Effector CD4-positive, alpha-beta T cell (primary cell): ENCODE results near the gene OCRL.

Experiments used
- DNase-seq: peaks from one replicate; pipeline ENCODE4 v3.0.0-alpha.2; 2020

Gene OCRL

DNA sequence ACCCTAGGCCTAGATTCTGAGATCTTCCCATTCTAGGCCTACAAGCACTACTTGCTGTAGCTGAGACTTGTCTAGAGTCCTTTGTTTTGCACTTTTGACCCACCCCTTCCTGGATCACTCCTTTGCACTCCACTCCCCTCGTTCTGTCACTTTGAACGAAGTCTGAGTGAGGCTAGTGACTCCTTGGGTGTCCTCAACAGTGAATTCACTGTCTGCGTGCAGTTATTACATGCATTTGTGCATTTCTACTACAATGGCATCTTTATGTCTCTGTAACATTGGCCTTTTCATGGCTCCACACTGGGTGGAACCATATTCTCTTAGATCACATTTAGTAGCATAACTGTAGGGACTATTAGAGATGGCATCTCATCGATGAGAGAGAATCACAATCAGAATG, 50.5 kb downstream of the OCRL start:
- no peak for DNase-seq

DNA sequence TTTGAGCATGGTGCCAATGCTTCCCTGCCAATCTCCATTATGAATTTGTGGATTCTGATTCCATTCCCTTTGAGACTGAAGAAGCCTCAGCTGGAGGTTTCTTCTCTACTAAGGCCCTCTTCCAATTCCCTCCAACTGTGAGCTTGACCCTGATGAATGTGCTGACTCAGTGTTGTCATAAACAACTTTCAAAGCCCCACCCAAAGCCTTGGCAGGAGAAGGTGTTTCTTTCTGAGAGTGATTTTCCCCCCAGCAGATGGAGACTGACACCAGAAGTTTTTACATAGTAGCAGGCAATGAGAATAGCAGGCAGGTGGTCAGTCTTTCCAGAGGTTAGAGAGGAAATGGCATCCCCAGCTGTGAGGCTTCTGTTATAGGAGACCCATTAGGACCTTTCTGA, 53.1 kb downstream of the OCRL start:
- DNase-seq = no peak

DNA sequence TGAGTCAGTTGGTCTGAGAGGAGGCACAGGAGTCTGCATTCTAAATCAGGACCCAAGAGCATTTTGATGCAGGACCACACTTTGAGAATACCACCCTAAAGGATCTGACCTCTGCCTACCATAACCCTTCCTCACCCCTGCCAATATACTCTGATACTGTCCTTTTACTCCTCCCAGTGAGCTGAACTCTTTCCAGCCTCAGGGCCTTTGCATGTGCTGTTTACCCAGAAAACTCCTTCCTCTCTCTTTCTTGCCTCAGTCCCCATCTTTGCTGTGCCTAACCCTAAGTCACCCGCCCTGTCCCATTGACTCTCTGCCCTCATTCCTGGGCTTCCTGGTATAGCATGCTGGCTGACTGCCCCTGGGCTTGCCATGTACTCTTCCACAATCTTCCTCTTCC, 54.7 kb downstream of the OCRL start:
- DNase-seq = no peak

DNA sequence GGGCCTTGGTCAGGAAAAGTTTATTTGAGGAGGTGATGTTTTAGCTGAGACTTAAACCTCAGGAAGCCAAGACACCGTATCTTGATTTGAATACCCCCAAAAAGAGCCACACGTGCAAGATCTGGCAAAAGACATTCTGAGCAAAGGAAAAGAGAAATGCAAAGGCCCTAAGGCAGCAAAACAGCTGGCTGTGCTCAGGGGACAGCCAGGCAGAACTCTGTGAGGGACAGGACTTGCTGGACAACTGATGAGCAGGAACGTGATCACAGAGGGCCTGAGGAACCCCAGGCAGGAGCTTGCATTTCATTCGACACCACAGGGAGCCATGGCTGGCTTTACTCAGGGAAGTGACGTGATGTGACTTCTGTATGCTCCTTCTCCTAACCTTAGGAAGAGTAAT, 56.0 kb downstream of the OCRL start:
- DNase-seq = no peak

DNA sequence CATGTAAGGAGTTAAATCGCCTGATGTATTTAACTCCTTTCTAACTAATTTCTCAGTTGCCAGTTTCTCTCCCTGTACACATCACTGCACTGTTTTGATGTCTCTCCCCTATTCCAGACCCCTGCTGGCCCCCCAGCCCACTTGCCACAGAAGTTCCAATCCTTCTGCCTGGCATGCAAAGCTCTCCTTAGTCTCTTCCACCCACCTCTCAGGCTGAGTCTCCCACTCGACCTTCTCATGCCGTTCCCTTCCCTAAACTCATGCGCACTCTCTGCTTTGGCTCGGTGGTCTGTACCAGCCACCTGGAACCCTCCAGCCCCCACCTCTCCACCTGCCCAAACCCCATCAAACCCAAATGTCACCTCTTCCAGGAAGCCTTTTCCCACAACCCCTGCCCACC, 57.8 kb downstream of the OCRL start:
- no peak for DNase-seq

DNA sequence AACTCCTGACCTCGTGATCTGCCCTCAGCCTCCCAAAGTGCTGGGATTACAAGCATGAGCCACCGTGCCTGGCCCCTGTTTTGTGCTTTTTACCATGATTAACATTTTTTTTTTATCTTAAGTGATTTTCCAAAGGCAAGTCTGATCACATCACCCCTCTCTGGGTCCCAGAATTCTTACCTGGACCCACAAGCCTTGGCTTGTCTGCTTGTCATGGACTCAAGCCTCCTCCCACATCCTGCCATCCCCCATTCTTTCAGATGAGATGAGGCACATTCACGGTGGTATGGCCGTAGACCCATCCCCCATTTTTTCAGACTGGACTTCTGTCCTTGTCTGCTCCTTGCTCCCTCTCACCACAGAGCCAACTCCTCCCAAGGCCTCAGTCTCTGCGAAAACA, 59.4 kb downstream of the OCRL start:
- DNase-seq = no peak

DNA sequence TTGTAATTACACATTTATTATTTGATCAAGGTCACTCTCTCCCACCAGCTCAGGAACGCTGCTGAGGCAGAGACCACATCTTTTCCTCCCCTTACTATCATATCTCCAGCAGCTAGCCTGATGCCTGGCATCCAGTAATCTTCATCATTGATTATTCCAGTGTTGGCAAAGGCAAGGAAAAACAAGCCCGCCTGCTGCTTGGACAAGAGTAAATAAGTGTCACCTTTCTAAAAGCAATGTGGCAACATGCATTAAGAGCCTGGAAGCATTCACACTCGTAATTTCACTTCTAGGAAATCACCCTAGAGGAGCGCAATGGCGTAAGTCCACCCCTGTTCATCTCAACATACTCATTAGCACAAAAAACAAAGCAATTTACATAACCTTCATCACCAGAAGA, 59.9 kb downstream of the OCRL start:
- DNase-seq = no peak

DNA sequence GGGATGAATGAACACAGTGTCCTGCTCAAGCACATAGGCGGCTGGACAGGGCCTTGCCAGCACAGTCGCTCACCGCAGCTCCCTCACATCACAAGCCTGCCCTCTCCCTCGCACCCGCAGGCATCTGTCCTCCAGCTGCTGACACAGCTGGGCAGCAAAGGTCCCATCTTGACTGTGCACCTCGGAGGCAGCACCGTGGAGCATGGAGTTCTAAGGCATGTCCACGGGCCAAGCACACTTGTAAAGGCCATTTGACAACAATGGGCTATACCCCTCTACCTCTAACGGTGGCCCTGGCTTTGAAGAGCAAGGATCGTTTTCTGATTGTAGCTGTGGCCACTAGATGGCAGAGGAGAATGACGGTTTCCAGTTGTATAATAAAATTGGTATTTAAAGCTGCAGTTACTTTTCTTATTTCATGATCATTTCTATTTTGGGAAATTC, 60.9 kb downstream of the OCRL start:
- no peak for DNase-seq

DNA sequence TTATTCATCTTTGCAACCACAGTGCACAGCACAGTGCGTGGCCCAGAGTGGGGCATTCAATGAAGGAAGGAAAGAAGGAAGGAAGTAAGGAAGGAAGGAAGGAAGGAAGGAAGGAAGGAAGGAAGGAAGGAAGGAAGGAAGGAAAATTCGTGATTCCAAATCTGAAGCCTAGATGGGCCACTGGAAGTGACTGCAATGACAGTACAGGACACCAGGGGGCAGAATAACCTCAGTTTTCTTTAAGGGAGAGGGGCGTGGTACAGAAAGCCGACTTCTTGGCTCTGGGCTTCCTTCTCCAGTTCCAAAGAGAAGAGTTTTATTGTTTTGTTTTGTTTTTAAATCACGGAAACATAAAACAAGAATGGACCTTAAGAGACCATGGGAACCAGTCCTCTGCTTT, 66.9 kb downstream of the OCRL start:
- peak; percentile 50 for DNase-seq

DNA sequence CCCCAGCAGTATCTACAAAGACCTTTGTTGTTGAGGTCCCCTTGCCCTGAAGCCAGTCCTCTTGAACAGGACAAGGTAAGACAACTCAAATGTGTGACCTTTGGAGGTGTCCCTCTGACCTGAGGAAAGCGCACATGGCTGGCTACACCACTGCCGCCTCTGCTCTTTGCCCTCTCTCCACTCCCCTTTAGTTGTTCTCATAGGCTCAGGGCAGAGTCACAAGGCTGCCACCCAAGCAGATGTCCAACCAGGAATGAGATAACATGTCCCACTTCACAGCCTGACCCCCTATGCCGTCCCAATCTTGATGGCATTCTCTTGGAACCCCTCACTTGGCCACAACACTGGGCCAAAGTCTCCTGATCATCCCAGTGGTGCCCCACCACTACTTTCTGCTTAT, 68.4 kb downstream of the OCRL start:
- no peak for DNase-seq

DNA sequence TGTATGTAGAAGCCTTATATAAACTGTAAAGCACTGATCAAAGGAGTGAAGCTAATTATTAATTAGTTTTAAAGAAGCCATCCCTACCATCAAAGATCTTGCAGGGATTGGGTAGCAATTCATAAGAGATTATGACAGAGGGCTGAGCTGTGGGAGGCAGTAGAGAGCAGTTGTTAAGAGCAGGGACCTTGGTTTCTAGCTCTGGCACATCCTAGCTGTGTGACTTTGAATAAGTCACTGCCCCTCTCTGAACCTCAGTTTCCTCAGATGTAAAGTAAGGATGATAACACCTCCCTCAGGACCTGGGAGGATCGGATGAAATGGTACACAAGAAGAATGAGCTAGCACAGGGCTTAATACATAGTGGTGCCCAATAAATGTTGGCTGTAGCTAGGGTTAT, 69.3 kb downstream of the OCRL start:
- no peak for DNase-seq

DNA sequence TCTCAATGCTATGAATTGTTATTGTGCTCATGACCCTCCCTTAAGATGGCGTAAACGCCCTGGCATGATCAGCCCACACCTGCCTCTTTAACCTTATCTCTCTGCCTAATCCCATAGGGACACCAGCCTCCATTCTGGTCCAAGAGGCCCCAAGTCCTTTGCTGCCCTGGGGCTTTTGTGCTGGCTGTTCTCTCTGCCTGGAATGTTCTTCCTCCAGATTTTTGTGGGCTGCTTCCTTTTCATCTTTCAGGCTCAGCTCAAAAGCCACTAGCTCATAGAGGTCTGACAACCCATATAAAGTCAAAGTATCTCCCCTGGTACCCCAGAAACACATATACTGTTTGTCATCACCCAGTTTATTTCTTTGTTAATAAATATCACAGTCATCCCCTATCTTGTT, 72.3 kb downstream of the OCRL start:
- no peak for DNase-seq

DNA sequence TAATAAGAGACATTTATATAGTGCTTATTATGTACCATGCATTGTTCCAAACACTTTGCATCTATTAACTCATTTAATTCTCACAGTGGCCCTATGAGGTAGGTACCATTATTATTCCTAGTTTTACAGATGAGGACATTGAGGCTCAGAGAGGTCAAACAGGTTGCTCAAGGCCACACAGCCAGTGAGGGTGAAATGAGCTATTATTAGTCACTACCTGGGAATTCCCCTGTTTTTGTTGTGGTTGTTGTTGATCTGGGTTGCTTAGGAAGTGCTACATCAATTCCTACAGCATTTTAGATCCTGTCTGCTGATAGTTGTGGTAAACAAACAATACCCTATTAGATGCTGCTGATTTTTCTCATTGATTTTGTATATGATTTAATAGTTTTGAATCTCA, 73.5 kb downstream of the OCRL start:
- no peak for DNase-seq

DNA sequence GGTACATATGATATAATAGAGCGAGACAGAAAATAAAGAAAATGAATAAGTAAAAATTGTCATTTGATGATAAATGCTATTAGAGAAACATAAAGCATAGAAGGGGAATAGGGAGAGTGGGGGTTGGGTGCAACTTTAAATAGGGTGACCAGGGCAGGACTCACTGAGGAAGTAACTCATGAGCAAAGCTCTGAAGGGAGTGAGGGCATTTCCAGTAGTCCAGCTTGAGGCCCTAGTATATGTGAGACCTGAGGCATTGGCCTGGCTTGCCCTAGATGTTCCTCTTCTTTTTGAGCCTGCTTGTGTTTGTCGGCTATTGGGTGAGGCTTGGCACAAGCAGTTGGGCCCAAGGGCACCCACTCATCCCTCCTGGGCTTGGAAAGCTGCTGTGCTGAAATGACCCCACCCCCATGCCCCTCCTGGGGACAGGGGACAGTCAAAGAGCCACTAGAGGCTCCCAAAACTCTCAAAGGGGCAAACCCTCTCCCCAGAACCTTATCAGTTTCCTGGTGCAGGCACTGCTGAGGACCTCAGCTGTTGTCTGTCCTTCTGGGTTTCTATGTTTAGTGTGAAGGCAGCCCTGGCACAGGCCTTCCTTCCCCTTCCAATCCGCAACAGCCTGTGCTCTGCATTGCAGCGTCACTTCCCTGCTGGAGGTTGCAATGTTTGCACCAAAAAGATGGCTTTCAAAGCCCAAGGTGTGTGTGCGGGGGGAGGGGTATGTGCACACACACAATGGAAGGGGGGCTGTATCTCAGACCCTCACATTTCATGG, 74.6 kb downstream of the OCRL start:
- DNase-seq = no peak

DNA sequence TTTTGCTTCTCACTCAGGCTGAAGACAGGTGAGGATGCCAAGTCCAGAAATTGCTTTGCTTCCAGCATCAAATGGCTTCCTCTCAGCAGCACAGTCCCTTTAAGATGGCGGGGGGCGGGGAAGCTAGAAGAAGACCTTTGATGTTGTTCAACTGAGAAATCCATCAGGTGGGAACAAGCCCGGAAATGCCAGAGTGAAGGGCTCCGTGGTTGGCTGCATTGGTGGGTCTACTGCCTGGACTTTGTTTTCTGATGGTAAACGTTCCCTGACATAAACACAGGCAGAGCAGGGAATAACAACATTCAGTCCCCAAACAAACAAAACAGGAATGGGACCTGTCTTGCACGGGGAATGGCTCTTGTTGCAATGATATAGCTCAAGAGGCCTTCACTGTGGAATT, 77.4 kb downstream of the OCRL start:
- DNase-seq = no peak

DNA sequence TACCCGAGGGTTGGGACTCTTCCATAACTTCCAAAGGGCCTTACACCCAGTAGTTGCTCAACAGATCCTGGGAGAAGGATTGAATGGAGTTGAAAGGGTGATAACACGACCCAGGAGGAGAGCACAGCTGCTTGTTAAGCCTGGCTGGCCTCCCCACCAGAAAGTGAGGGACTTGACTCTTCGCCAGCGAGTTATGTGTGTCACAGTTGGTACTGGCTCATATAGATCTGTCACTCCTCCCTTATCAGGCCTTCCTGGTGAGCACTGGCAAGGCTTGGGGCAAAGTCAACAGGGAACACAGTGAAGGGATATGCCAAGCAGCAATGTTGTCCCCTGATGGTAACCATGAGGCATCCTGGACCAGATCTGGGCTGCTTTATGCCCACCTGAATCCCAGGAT, 78.9 kb downstream of the OCRL start:
- DNase-seq = no peak

DNA sequence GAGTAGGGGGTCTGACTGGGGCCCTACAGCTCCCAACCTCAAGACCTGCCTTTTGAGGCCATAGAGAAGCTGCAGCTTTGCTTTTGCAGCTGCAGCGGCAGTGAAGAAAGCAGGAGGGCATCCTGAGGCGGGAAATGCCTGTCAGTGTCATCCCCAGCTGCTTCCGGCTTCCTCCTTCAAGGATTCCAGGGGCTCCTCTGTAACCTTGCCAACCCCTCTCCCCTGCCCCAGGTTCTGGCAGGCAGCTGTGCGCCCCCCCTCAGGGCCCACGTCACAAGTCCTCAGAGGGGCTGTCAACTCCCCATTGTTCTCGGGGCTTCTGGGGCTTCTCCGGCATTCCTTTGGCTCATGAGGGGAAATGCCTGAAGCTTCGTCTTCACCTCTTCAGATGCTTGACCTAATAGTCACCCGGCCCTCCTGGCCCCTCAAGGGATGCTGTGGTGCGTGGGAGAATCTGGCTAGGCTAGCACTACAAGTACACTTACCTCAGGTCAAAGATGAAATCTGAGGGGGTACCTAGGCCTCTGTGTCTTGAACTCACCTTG, 82.8 kb downstream of the OCRL start:
- no peak for DNase-seq

DNA sequence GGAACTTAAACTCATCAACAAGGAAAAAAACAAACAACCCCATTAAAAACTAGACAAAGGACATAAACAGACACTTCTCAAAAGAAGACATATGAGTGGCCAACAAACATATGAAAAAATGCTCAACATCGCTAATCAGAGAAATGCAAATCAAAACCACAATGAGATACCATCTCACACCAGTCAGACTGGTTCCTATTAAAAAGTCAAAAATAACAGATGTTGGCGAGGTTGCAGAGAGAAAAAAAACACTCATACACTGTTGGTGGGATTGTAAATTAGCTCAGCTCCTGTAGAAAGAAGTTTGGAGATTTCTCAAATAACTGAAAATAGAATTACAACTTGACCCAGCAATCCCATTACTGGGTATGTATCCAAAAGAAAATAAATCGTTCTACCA, 86.0 kb downstream of the OCRL start:
- DNase-seq = no peak

DNA sequence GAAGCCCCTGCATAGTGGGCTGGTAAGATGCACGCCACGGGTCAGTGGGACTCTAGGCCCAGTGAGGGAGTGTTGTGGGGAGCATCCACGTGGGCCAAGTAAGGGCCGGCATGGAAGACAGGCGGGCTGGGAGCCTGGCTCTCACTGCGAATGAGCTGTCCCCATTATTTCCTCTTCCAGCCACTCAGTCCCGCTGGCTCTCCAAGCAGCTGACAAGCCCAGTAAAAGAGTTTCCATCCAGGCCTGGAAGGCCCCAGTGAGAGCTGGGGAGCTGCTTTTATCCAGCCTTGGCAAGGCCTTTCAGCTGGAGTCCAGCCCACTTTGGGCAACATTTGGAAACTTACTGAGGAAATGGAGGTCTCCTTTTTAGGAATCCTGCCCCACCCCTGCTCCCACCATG, 89.8 kb downstream of the OCRL start:
- DNase-seq = no peak

DNA sequence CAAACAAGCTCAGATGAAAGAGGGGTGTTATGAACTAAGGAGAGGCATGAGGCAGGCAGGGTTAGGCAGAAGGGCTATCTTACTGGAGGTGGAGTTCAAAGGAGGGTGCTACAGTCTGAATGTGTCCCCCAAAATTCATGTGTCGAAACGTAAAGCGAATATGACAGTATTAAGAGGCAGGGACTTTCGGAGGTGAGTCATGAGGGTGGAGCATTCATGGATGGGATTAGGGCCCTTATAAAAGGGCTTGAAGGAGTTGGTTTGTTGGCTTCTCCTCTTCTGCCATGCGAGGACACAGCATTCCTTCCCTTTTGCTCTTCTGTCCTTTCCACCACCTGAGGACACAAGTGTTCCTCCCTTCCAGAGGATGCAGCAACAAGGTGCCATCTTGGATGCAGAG, 91.8 kb downstream of the OCRL start:
- DNase-seq = no peak

DNA sequence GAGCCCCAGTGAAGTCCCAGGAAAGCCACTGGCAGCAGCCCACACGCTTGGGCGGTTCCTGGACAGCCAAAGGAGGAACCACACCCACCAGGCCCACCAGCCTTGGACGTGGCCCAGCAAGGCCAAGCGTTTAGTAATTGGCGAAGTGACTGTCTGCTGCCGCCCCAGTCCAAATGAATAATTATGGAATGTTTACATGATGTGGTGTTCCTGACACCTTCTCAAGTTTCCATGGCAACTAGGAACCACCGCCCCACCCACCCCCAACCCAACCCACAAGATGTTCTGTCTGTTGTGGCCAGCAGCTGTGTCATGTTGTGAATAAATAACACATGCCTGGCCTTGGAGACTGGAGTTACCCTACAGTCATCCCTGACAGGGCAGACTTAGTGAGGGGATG, 92.4 kb downstream of the OCRL start:
- DNase-seq = no peak

DNA sequence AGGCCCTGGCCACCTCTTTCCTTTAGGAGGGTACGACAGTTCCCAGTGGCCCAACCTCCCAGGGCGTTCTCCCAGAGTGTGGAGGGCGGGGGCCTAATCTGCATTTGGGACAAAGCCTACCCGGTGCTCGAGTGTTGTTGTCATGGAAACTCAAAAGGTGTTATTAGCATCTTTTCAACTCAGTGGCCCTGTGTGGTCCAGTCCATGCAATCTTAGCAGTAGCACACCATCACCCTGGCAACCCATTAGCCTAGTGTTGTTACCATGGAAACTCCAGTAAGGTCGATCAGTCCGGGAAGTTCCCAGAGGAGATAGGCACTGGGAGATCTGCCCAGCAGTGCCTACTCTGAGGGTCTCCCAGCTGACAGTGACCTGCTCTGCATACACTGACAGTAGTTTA, 94.5 kb downstream of the OCRL start:
- DNase-seq = no peak

DNA sequence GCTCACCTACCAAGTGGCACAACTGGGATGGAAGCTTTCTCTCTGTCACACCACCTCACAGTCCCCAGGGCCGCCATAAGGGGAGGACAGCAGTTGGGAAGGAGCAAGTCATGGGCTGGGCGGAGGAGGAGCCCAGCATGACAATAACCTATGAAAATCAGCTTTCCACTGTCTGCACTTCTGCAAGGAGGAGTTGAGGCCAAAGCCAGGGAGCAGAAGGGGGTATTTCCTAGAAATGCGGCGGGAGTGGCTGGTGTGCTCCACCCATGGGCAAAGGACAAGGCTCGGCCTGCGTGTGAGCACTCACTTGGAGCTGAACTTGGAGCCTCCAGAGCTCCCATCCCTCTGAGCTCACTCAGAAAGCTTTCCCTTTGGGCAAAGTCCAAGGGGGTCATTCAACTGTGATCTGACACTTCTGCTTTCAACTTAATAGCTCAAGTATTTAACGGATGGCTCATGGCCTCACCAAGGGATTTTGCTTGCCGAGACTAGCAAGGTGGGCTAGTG, 96.2 kb downstream of the OCRL start:
- DNase-seq = no peak

DNA sequence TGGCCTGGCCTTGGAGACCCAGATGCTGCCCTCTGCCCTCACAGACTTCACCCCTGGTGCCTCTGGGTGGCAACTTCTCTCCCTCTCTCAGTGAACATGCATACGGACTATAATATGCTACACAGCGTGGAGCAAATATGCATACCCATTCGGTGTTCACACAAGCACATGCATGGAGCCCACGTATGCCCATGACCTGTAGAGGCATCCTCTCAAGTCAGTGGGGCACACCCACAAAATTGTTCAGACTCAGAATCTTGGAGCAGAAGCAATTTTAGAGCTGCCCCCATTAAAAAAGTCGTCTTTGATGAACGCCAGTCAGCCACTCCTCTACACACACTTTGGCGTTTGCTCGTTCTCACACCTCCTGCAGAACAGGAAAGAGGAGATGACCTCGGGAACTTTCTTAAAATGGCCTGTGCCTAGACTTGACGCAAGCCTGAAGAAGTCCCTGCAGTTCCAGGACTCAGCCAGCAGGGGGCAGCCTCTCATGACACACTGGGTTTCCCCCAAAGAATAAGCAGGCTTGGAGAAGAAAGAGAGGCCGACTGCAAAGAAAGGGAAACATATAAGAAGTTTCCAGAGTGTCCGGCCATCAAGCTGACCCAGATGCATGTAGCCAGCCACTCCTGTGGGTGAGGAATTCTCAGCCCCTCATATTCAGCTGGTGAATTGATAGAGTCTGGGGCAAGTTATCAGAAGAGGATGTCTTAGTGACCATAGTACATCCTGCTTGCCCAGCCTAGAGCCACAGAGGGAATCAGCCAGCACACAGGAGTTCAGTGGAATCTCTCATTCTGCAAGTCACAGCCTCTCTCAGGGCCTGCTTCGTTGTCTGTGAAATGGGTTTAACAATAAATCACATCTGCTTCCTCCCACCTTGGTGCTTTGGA, 97.4 kb downstream of the OCRL start:
- peak; percentile 67 for DNase-seq
